Measurements from ENCODE around the gene CCN6. TPM values are rescaled to one million over a fixed set of nuclear protein-coding genes. Genes with fewer than 3 reads are reported as not detected.

Gene CCN6
- total RNA-seq, 1 experiment from 2014 or later, result not detected

DNA sequence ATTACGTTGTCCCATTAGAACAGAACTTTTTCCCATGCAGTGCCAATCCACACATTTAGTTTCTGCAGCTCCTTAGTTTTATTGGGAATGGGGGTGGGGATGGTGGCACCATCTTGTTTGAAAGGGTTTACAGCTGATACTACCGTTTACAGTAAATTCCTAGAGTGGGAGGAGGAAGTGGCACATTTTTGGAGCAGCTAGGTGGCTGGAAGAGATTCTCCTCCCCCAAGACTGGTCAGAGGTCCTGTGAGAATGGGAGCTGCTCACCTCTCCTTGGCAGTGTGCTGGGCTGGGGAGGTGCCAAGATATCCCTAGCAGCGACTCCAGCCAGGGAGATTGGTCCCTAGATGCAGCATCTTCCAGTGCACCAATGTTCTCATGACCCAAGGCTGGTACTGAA is 12.4 kb upstream of the CCN6 start:
- Histone ChIP-seq H2BK5ac (ENCODE audit: insufficient read length, low read length) (no peak overlapping the region), H3K9ac (ENCODE audit: extremely low read depth, insufficient read length, low read length) (no peak overlapping the region), H3T11ph (ENCODE audit: low read length) (no peak overlapping the region), H3K56ac (ENCODE audit: insufficient read length, low read depth, low read length) (no peak overlapping the region), H3K79me2 (ENCODE audit: insufficient read depth, low read length) (no peaks in the 10 kb centered on the region), H2AK5ac (ENCODE audit: insufficient read length, low read length) (no peak overlapping the region), H4K20me1 (ENCODE audit: control insufficient read depth, insufficient read depth, insufficient read length) (no peaks in the 10 kb centered on the region), H3K23ac (ENCODE audit: insufficient read length, low read depth, low read length) (no peak overlapping the region), H2BK120ac (ENCODE audit: low read depth, low read length, poor library complexity, severe bottlenecking) (no peak overlapping the region), H2BK12ac (ENCODE audit: insufficient read length, low read depth, low read length) (no peak overlapping the region), H3K18ac (ENCODE audit: insufficient read length, low read depth, low read length) (no peak overlapping the region), H3K27me3 (ENCODE audit: insufficient read depth, low read length) (no peaks in the 10 kb centered on the region), H3K4me1 (ENCODE audit: insufficient read depth, low read length) (peaks cover 4% of the 10 kb centered on the region; the same call in 1 of the 2 replicates), H4K8ac (replicated peaks; ENCODE audit: insufficient read length, low read depth, low read length) (no peak overlapping the region), H3K4me2 (ENCODE audit: insufficient read depth, insufficient read length, low read length) (no peak overlapping the region), H4K5ac (ENCODE audit: insufficient read length, low read depth, low read length) (no peak overlapping the region), H3K14ac (ENCODE audit: insufficient read depth, low read length) (no peak overlapping the region), H3K23me2 (ENCODE audit: insufficient read length, low read depth, low read length, poor library complexity, severe bottlenecking) (no peaks in the 10 kb centered on the region), H2AFZ (ENCODE audit: low read length) (no peak overlapping the region), H2BK20ac (ENCODE audit: low read depth, low read length, poor library complexity, severe bottlenecking) (no peak overlapping the region), H2BK15ac (ENCODE audit: low read depth, low read length) (no peak overlapping the region), H3K27ac (ENCODE audit: insufficient read length, low read depth, low read length) (no peak overlapping the region), H3K9me3 (ENCODE audit: control insufficient read depth, low read depth, low read length) (no peaks in the 10 kb centered on the region), H3K79me1 (ENCODE audit: insufficient read depth, low read depth, low read length, poor library complexity, severe bottlenecking) (no peaks in the 10 kb centered on the region), H4K91ac (ENCODE audit: insufficient read length, low read depth, low read length) (no peak overlapping the region), H3K4ac (ENCODE audit: low read depth, low read length) (no peak overlapping the region)
- H3K4me3 Mint-ChIP-seq, result no peak overlapping the region
- peaks cover 0 to 3% of the 10 kb centered on the region in 2 experiments; a peak in 2 of 4 replicates for H3K4me1 Mint-ChIP-seq
- WGBS (ENCODE audit: extremely low coverage, insufficient read length, low lambda C conversion rate), result no CpG with 5 or more reads among the region's 3 CpGs
- TF ChIP-seq, protein P1, sequence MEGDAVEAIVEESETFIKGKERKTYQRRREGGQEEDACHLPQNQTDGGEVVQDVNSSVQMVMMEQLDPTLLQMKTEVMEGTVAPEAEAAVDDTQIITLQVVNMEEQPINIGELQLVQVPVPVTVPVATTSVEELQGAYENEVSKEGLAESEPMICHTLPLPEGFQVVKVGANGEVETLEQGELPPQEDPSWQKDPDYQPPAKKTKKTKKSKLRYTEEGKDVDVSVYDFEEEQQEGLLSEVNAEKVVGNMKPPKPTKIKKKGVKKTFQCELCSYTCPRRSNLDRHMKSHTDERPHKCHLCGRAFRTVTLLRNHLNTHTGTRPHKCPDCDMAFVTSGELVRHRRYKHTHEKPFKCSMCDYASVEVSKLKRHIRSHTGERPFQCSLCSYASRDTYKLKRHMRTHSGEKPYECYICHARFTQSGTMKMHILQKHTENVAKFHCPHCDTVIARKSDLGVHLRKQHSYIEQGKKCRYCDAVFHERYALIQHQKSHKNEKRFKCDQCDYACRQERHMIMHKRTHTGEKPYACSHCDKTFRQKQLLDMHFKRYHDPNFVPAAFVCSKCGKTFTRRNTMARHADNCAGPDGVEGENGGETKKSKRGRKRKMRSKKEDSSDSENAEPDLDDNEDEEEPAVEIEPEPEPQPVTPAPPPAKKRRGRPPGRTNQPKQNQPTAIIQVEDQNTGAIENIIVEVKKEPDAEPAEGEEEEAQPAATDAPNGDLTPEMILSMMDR (conservative IDR thresholded peaks at IDR 0.05), result no peak
- H3K27ac Mint-ChIP-seq, result no peak overlapping the region; a peak in 1 of 7 replicates
- DNase-seq, result no peak
- H3K9me3 Mint-ChIP-seq, result peaks cover 0 to 2% of the 10 kb centered on the region in 2 experiments; a peak in 2 of 5 replicates
- no peaks in the 10 kb centered on the region; the same call in 1 of the 2 replicates for H3K27me3 Mint-ChIP-seq (ENCODE audit: low read depth)
- H3K36me3 Mint-ChIP-seq (ENCODE audit: insufficient read depth in 1 of 3, low read depth in 3 of 3), result peaks cover 0 to under 1% (median 0%) of the 10 kb centered on the region in 3 experiments; a peak in 3 of 7 replicates
